HG03097 (cell line): ENCODE results near the gene TLCD1.

Experiments used
- ATAC-seq: cut with Tn5 transposase; IDR thresholded peaks from one replicate; pipeline ENCODE4 v1.9.1; 2021; ENCODE audit not compliant: unreplicated experiment, low FRiP score

Gene TLCD1

DNA sequence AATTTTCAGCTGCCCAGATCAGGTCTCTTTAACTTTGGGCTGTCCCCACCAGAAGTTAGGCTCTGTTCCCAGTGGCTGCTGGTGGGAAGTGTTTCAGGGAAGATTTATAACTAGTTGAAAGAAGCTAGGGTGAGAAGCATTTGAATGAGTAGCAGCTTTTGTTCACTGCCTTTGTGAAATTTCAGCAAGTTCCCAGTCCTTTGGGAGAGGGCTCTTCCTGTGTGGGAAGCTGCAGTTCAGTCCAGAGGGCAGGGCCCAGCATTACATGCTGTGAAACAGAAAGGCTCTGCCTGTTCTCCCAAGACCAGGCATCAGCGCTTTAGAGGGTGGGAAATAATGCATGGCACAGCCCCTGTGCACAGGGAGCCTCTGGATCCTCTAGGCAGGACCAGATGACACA is 32.2 kb downstream of the TLCD1 start:
- ATAC-seq = no peak

DNA sequence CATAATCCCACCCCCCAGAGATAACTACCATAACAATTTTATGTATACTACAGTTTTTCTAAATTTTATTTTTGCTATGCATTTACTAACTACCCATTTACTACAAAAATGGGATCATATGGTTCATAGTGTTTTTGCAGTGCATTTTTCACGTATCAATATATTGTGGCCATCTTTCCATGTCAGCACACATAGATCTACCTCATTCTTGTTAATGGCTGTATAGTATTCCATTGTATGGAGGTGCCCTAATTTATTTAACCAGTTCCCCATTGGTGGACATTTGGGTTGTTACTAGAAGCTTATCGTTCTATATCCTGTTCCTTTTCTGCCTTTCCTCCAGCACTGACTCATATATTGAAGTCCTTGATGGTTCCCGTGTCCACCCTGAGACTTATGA is 37.0 kb downstream of the TLCD1 start:
- no peak for ATAC-seq

DNA sequence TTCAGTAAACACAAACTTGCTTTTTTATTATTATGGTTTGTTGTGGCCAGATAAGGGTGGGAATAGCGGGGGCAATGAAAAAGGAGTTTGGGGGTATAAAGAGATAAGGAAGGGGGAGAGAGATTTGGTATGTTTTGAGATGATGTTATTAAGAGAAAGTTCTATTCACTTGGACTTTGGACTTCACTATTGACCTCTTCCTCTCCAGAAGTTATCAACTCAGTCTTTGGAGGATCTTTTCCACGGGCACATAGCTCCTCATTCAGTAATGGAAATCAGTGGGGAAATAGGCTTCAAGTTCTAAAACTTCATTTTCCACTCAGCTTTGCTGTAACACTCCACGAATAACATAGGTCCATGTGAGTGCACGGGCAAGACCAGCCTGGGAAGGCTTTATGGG is 37.6 kb downstream of the TLCD1 start:
- ATAC-seq = no peak

DNA sequence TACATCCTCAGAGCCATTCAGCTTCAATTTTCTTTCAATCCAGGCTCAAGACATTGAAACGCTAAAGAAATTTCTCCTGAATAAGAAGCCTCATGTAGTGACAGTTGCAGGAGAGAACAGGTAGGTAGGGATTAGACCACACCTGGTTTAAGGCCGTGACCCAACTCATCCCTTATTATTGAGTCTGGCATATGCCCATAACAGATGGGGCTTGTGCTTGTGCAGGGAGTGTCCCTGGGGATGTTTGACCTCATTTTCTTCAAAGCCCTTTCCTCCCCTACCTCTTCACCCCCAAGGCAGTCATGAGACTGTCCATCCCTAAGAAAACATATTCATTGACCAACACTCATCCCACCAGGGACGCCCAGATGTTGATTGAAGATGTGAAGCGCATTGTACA is 39.7 kb downstream of the TLCD1 start:
- ATAC-seq = no peak

- no peak for ATAC-seq
These were observed 40.7 kb downstream of the TLCD1 start for GRCh38 chr17:28685366-28685765.

GRCh38 chr17:28684963-28685362 is 41.1 kb downstream of the TLCD1 start:
- ATAC-seq = no peak

GRCh38 chr17:28682655-28683054 is 43.4 kb downstream of the TLCD1 start:
- ATAC-seq = no peak

- ATAC-seq = no peak
These were observed 50.1 kb downstream of the TLCD1 start for GRCh38 chr17:28675980-28676379.

GRCh38 chr17:28675490-28675889 is 50.5 kb downstream of the TLCD1 start:
- ATAC-seq = no peak
